NCI-H2029 treated with DMSO at 0.1 percent for 48 hours (cell line): Measurements from ENCODE around the gene TRPC4.
"Not testable (repeated sequence)": the region's sequence is repeated elsewhere in the genome, so short reads cannot be mapped to it uniquely, and the experiment has no call there.

ENCODE experiments used
- DNase-seq: peaks from one replicate; lab custom pipeline; 2025; lab: John Stamatoyannopoulos, UW

TRPC4 gene

DNA sequence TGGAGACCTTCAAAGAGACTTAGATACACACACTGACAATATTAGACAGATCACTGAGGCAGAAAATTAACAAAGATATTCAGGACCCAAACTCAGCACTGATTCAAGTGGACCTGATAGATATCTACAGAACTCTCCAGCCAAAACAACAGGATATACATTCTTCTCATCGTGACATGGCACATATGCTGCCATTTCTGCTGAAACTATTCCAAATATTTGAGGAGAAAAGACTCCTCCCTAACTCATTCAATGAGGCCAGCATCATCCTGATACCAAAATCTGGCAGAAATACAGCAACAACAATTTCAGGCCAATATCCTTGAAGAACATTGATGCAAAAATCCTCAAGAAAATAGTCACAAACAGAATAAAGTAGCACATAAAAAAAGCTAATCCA is 53.3 kb downstream of the TRPC4 start:
- no peak for DNase-seq

DNA sequence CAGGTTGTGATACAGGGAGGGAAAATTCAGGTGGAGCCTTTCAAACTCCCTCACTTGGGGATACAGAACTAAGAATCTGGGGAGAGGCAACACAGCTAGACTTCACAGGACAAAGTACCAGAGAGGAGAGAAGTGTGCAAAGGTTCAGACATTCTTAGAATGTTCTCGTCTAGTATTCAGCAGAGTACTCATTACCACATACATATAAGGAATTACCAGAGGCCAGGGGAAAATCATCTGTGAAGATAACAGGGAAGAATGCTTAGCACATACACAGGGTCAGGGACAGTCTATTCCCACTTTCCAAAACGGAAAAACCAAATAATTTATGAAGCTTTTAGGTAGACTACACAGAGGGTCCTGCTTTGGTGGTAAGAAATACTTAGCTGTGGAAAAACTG is 58.1 kb downstream of the TRPC4 start:
- DNase-seq, result no peak

DNA sequence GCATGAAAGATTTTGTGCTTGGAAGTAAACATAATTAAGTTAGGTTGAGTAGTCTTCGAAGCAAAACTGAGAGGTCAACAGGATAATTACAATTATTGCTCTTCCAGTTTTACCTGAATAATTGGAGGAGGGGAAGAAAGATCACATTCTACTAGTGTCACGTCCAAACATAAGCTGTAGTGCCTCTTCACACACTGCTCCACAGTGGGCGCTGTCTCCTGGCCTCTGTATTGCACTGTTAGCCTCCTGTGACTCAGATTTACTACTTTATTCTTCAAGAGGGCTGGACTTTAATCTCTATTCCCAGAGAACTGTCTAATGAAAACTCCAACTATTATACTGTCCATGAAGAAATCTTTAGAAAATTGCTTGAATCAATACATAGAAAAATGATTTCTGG is 62.9 kb downstream of the TRPC4 start:
- no peak for DNase-seq

DNA sequence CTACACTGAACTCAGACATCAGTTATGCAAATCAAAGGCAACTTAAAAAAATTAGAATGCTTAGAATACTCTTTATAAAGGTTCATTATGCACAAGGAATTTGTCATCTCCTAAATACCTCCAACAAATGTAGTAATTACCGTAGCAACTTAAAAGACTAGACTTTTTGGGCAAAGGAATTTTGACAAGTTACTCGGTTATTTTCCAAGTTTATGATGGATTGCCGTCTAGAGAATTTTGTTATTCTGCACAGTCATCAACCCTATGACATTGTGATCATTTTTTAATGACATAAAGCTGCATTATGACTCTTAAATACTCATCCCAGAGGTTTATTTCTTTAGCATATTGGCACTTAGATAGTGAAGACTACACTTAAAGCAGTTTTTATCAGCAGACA is 71.9 kb downstream of the TRPC4 start:
- no peak for DNase-seq

DNA sequence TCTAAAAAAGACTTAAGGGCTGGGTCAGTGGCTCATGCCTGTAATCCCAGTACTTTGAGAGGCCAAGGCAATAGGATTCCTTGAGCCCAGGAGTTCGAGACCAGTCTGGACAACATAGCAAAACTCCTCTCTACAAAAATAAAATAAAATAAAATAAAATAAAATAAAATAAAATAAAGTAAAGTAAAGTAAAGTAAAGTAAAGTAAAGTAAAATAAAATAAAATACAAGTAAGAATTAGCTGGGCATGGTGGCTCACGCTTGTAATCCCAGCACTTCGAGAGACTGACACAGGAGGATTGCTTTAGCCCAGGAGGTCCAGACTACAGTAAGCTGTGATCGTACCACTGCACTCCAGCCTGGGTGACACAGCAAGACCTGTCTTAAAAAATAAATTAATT is 72.8 kb downstream of the TRPC4 start:
- DNase-seq, result not testable (repeated sequence)

DNA sequence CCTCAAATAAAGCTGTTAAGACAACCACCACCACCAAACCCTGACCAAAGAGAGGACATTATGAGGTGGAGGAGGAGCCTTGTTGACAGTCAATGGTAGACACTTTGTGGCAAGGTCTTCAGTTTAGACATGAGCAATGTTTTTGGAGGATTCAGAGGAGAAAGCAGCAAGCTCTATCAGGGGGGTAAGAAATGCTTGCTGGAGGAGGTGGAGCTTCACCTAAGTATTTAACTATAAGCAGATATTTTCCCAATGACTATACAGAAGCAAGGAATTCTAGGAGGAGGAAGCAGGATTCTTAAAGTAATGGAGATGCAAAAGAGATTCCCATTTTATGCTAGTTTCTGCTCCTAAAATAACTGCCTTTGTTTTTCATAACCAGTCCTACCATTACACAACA is 74.2 kb downstream of the TRPC4 start:
- DNase-seq, result no peak

DNA sequence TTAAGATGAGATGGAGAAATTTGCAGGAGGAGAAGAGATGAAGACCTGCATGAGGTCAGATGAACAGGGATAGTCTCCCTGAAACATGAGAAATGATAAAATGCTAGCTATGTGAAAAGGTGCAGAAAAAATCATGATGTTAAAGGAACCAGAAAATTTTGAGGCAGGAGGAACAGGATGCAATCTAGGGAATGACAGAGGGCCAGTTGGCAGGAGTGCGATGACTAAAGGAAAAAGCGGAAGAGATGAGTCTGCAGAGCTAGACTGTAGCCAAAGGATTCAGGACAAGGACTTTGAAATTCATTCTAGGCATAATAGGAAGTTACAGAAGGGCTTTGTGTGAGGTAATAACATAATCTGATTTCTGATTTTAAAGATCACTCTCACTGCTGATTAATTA is 77.9 kb downstream of the TRPC4 start:
- no peak for DNase-seq

DNA sequence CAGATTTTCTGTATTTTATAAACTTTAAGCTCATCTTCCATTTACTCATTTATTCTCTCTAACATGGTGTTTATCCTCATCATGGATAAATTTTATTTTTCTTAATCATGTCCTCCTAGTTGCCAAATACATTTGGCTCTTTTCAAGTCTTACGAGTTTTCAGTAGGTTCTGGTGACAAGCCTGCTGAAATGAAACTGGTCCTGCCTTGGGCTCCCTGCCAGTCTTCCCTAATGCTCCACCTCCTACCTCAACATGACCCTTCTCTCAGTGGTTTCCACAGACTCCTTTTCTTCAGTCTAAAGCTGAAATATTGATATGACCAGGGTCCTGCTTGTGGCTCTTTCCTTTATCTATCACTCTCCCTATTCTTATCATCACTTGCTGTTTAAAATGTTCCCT is 81.2 kb downstream of the TRPC4 start:
- DNase-seq, result no peak

DNA sequence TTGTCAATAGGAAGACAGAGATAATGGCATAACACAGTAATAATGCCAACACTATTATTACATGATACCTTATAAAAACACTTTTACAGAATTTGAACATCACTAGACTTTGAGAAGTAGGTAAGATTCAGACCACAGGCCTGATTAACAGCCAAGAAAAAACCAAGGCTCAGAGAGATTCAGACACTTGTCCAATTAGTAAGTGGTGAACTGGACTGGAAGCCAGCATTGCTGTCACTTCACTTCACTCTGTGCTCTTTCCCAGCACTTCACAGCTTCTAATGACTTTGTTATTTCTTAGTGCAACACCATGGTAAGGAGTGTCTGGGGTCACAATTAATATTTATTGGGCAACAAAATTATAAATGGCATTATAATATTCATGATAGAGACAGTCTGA is 91.9 kb downstream of the TRPC4 start:
- no peak for DNase-seq

DNA sequence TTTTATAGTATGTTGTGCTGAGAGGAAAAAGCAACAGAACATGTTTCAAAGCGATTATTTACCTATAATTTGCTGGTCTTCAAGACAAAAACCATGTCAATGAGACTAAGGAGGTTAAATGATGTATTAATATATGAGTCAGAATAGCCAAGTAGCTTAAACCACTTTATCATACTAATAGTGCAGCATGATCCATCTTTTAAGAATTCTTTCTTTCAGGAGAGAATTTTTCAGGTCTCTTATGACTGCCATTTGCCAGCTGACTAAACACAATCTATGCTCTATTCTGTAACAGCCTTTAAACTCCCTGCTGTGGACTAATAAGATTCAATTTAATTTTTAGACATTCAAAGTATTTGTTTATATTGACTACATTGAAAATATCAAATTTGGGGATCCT is 93.7 kb downstream of the TRPC4 start:
- DNase-seq, result no peak

DNA sequence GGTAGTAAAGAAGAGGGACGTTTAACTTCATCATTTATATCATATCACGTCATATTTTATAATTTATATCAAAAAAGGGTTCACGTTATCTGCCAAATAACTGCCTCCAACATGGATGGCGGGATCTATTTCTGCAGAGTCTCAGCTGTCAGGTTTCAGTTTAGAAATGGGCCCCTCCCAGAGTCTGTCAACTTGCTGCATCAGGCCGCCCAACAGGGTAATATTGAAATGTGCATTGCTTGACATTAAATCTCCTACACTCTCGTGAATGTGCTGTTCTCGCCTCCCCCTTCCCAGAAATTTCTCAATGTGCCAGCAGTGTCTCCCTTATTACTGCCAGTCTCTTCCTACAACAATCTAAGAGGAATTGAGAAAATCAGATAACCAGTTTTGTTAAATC is 96.9 kb downstream of the TRPC4 start:
- no peak for DNase-seq

DNA sequence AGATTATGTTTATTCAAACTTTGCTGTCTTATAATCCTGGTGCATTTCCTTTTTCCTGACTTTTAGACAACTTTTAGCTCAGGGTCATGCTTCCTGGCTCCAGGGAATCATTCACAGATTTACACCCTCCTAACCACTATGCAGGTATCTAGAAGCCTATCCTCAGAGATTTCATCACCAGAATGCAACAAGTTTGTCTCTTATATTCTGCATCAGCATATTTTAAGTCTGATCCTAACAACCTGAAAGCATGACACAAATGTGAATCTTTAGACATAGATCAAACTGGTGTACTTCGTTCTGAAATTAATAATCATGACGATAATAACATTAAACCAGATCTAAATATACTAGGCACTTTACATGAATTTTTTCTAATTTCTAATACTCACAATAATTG is 100.0 kb downstream of the TRPC4 start:
- DNase-seq, result no peak

DNA sequence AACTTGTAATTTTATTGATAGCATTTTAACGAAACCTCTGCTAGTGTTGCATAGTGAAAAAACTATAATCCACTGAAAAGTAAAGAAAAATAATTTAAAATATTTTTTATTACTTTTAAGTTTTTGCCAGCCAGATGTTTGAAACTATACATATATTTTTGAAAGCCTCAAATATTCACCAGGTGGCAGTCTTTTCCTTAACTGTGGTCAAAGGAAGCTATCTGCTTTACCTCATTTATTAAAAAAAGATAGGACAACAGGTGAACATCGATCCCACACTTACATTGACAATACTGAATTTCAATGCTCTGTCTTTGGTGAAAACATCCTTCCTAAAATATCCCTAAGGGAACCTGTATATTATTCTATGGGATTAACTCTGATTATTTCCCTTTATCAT is 100.5 kb downstream of the TRPC4 start:
- DNase-seq, result no peak

DNA sequence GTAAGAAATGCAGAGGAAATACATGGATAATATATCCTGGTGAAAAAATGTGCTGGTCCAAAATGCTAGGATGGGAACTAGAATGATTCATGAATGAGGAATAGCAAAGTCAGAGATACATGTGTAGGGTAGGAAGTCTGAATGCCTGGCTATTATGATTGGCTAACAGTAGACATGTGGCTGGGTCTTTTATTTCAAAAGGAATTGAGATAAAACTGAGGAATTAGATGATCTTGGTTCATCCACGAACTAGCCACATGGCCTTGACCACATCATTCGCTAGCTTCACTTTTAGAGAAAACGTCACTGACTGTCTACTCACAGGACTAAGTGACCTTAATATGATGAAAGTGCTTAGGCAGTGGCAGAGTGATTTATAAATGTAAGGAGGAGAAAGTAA is 103.1 kb downstream of the TRPC4 start:
- no peak for DNase-seq

DNA sequence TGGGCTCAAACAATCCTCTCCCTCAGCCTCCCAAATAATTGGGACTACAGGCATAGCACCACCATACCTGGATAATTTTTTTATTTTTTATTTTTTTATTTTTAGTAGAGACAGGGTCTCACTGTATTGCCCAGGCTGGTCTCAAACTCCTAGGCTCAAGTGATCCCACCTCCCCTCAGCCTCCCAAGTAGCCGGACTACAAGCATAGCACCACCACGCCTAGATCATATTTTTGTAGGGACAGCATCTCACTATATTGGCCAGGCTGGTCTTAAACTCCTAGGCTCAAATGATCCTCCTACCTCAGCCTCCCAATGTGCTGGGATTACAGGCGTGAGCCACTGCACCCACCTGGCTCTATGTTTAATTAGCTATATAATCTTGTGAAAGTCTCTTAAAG is 114.2 kb downstream of the TRPC4 start:
- no peak for DNase-seq

DNA sequence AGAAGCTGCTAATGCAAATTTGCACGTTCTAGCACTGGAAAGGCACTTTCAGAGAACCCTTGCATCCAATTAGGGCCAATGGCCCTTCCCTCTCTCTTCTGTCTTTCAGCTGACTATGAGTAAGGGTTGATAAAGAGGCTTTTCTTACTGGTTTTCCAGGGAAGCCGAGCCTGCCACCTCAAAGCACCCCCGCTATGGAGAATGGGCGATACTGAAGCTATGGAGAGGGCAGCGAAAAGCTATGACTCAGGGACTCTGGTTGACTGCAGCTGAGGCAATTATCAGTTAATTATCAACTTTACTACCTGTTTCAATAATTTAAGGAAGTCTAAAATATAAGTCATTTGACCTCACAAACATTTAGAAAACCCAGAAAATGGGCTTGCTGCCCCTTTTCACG is 115.8 kb downstream of the TRPC4 start:
- DNase-seq, result no peak

DNA sequence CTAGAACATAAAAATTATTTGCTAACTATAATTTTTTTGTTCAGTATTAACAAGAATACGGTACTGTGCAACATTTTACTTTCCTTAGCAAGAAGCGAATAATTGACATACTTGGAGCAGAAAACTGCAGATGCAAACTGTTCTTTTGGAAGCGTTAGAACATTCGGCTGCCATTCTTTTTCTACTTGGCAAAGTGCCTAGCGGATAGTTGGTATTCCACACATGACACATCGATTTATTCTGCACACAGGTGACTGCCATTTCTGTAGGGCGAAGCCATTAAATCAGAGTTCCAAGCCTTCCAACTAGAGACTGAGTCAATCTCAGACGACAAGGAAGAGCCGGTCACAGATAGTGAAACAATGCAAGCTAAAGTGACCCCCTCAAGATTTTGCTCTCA is 117.4 kb downstream of the TRPC4 start:
- DNase-seq, result no peak

DNA sequence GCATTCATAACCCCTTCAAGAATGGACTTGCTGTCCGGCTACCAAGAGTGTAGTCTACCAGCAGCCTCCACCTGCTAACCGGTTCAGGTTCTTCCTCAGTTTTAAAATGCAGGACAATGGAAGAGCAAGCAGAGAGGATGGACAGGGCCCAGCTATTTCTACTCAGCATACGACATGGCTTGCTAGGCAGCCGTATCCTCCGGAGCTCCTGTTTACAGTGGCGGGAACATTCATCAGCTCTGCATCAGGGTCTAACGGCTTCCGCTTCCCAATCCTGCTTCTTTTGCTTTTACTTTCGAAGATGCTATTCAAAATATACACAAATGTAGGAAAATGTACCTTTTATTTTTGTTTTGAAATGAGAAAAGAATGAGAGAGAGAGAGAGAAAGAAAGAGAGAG is 118.5 kb downstream of the TRPC4 start:
- no peak for DNase-seq

DNA sequence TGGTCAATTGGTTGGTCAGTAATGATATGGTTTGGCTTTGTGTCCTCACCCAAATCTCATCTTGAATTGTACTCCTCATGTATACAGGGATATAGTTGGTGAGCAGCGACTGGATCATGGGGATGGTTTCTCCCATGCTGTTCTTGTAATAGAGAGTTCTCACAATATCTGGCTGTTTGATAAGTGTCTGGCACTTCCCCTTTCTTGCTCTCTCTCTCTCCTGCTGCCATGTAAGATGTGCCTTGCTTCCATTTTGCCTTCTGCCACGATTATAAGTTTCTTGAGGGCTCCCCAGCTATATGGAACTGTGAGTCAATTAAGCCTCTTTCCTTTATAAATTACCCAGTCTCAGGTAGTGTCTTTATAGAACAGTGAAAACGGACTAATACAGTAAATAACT is 120.7 kb downstream of the TRPC4 start:
- DNase-seq, result no peak

DNA sequence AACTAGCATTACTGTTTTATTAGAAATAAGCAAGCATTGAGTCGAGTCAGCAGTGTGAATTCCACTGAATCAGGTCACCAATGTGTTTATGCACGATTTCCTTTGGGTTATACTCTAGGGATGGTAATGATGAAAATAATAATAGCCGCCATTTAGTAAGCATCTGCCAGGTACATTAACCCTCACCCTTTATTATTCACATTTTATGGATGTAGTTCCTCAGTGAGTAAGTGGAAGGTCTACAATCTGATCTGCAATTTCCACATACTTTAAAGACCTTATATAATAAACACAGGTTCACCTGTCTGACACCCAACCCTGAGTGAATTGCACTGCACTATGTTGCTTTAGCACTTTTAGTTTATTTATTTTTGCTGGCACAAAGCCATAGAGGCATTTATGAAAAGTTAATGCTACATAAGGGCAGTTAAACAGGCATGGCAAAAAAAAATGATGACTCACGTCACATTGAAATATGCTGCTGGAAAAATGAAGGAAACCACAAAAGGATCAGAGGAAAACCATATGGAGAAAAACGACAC is 122.4 kb downstream of the TRPC4 start:
- no peak for DNase-seq

DNA sequence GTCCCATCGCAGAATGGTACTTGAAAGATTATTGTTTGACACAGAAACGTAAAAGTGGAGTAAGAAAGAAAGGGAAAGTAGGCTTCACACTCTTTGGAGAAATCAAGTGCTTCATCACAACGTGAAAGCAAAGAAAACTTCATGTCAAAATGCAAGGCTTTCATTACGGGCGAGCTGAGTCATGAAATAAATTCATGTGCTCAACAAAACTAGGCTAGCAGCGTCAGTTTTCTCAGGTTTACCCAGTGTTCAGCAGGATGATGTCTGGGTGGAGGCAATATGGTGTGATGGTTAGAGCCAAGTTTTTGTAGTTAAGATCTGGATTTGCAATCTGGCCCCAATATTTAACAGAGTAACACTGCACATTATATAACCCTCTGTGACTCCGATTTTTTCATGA is 128.0 kb downstream of the TRPC4 start:
- no peak for DNase-seq

DNA sequence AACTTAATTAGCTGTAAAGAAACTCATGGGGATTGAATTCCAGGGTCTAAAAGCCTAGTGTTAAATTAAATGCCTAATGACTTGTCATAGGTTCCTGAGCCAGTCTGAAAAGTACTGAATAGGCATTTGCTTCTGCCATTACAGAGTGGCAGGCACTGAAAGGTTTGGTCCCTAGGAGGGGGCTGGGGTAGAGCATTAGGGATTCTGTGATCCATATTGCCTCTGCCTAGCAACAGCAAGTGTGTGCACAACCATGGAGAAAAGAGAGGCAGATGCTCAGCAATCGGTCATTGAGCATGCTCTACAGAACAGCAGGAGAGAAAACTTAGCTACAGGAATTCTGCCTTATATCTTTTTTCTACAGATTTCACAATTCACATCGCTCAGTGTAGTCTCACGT is 133.5 kb downstream of the TRPC4 start:
- DNase-seq, result no peak

DNA sequence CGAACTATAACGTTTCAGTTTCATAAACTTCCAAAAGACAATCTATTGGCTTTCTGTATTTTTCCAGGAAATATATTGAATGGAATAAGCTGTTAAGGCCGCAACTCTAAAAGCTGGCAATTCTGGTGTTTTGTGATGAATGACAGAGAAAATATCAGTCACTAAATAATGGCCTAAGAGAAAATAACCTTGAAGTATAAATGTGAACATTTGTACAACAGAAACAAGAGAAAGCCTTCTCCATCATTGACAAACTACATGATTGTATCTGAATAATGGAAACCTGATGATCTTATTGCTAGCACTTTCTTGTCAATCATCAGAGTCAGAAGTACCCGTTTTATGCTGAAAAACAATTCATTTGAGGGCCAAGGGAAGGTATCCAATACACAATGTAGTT is 134.3 kb downstream of the TRPC4 start:
- no peak for DNase-seq

DNA sequence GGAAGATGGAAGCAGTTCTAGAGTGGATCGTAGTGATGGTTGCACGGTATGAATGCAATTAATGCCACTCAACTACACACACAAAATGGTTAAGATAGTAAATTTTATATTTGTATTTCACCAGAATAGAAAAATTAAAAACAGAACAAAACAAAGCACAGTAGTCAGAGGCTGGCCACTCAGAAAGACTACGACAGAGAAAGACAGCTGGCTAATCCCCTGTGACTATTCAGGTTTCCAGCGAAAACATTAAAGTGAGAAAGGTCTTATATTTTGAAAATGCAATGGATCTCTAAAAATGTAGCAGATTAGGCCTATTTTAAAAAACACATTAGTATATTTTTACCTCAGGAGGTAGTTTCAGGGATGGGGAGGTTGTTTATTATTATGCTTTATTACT is 139.7 kb downstream of the TRPC4 start:
- DNase-seq, result no peak
